ENCODE data around the gene KLF15.

DNA sequence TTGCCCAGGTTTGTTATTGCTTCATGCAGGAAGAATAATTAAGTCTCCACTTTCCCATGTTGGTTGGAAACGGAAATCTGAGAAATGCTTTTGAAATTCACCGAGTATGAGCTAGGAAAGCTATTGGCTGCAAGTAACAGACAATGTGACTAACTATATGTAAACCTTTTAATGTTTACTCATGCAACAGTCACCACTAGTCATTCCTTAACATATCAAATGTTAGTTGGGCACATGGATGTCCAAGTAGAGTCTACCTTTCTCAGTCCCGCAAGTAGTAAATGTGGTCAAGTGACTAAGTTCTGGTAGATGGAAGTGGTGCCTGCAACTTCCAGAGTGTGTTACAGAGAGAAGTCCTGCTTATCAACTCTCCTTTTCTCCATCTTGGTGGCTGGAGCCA, 52.5 kb downstream of the KLF15 start:
- TF ChIP-seq POLR2AphosphoS5 (IDR thresholded peaks at IDR 0.05; ENCODE audit: borderline replicate concordance, low read depth, low read length) (no peak), EZH2 (IDR thresholded peaks at IDR 0.05) (no peak), FOXP2 (optimal IDR thresholded peaks at IDR 0.05; ENCODE audit: control extremely low read depth, extremely low read length, insufficient read depth) (no peak)
